SIG-M5 (cell line): Measurements from ENCODE around the gene OLFM1.
"Not testable (repeated sequence)": the region's sequence is repeated elsewhere in the genome, so short reads cannot be mapped to it uniquely, and the experiment has no call there.

Source experiments
- DNase-seq: peaks from one replicate; lab custom pipeline; 2025; lab: John Stamatoyannopoulos, UW

The OLFM1 gene

DNA sequence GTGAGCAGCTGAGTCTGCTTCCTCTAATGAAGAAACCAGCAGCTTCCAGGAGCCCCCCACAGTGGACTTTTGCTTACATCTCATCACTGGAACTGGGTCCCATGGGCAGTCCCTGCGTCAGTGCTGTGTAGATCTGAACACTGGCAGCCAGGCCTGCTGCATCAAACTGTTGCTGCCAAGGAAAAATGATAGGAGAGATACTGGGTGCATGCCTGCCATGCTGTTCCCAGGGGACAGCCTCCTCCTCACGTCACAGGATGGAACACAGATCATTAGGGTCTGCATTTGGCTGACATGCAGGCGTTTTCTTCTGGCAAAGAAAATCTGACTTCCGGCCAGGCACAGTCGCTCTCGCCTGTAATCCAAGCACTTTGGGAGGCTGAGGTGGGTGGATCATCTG is 67.9 kb downstream of the OLFM1 start:
- DNase-seq: no peak

- DNase-seq: no peak
Measured at GRCh38 chr9:135156525-135157510, 69.3 kb downstream of the OLFM1 start.

- no peak for DNase-seq
Measured at GRCh38 chr9:135157856-135158563, 70.5 kb downstream of the OLFM1 start.

DNA sequence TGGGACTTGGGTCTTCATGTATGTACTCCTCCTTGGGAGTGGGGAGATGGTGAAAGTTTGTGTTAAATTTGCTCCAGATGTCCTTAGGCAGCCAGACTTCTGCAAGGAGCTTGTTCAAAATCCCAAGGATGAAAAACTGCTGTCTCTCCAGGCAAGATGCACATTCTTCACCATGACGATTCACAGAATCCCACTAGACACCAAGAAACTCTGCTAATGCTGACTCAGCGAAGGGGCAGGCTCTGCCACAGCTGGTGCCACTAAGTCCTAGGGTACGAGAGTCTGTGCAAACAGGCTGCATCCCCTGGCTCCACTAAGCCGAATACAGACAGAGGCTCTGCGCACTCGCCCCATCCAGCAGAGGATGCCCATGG is 71.1 kb downstream of the OLFM1 start:
- no peak for DNase-seq

DNA sequence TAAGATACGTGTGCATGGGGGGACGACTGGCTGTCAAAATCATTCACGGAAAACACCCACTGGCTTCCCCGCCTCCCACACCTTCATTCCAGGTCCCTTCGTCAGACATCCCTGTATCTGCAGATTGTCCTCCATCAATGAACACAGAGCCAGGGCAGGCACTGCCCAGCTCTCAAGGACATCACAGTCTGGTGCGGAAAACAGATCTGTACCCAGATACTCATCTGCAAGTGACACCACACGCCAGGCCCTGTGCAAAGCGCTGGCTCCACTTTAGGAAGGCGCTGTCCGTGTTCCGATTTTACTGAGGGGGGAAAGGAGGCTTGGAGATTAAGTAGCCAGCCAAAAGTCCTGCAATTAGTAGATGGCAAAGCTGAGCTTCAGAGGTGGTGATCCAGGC is 72.3 kb downstream of the OLFM1 start:
- no peak for DNase-seq

DNA sequence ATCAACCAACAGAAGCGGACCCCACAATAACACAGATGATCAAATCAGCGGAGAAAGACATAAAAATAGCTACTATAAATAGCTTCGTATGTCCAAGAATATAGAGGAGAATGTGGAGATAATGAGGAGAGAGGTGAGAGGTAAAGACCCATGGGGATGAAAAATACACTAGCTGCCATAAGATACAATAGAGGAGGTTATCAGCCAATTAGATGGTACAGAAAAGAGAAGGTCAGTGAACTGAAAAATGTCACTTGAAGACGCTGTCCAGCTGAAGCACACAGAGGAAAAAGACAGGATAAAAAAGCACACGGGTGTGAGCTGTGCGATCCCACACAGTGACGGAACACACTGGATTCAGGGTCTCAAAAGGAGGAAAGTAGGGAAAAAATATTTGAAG is 73.4 kb downstream of the OLFM1 start:
- DNase-seq: no peak

- DNase-seq: not testable (repeated sequence)
Measured at GRCh38 chr9:135162599-135162998, 75.1 kb downstream of the OLFM1 start.

GRCh38 chr9:135163023-135163780 is 75.7 kb downstream of the OLFM1 start:
- DNase-seq: no peak

GRCh38 chr9:135164036-135164435 is 76.6 kb downstream of the OLFM1 start:
- no peak for DNase-seq

DNA sequence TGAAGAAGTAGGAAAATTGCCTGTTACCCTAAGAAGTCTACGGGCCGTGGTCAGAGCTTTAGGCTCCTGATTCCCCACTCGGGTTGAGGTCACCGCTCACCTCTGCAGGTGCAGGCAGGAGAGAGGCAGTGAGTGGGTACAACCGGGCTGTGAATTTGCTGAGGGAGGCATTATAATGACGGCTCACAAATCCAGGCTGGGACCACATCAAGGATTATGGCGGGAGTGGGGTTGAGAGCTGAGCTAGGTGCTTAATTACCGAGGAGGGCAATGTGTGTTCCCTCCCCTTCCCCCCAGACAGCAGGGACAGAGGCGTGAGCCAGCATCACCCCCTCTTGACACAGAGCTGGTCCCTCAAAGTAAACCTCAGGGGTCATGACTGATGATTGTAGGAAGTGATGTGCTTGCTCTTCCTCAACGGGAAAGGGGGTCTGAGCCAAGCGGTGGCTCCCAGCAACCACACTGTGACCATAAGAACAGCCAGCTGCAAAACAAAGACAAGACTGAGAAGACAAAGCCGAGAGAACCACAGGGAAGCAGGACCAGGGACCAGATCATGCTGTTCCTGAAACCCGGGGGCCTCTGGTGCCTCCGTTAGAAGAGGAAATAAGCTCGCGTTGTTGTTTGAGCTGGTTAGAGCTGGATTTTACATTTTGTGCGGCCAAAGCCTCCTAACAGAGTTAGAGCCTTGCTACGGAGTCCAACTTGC is 77.7 kb downstream of the OLFM1 start:
- DNase-seq: no peak

DNA sequence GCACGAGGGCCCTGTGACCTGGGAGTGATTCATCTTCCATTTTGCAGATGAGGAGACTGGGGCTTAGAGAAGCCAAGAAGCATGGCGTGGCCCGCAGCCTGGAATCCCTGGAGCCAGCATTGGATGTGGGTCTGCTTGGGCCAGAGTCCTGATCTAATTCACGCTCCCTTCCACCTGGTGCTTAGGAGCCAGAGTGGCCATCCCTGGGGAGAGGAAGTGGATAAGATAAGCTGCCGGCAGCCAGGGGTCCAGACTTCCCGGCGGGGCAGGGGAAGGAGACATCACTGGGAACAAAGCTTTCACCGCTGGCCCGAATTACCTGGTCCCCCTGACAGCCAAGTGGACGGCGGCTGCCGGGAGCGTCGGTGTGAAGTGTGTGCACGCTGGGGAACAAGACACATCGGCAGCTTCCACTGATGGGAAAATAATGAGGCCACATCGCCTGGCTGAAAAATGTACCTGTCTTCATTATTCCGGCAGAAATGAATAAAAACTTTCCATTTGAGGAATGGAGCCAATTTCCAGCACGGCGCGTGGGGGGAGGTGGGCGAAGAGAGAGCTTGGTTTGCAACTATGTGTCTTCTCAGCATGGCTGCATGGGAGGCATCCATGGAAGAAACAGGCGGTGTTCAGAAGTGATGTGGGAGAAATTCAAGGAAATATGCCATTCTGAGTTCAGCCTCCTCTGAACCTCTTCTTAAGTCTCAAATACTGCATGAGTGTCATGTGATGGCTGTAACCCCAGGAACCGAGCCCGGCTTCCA is 78.5 kb downstream of the OLFM1 start:
- DNase-seq: no peak

GRCh38 chr9:135166565-135166964 is 79.1 kb downstream of the OLFM1 start:
- no peak for DNase-seq

DNA sequence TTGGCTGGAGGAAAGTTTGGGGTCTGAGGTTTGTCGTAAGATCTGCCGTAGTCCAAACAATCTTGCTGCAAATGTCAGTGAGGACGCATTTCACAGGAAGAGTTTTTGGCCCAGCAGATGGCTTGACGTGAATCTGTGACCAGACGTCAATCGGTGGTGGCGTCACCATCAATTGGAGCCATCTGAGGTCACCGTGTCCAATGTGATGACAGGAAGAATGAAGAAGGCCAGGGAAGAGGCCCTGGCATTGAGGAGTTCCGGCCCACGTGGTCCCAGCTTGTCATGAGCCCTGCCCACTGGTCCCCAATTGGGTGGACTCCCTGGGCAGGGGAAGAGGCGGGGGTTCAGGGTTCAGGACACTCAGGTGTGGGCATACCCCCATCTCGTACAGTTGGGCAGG is 79.9 kb downstream of the OLFM1 start:
- no peak for DNase-seq

GRCh38 chr9:135167849-135168655 is 80.6 kb downstream of the OLFM1 start:
- DNase-seq: no peak

DNA sequence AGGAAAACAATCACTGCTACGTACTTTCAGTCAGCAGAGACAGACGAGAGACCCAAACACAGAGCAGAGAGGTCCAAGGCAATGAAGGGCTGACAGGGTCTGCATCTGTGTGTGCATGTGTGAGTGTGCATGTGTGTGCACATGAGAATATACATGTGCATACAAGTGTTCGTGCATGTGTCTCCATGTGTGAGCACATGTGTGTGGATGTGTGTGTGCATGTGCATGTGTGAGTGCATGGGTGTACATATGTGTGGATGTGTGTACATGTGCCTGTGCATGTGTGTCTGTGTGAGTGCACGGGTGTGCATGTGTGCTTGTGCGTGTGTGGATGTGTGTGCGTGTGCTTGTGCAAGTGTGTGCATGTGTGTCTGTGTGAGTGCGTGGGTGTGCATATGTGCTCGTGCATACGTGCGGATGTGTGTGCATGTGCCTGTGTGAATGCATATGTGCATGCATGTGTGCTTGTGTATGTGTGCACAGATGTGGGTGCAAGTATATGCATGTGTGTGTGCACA is 82.3 kb downstream of the OLFM1 start:
- no peak for DNase-seq

DNA sequence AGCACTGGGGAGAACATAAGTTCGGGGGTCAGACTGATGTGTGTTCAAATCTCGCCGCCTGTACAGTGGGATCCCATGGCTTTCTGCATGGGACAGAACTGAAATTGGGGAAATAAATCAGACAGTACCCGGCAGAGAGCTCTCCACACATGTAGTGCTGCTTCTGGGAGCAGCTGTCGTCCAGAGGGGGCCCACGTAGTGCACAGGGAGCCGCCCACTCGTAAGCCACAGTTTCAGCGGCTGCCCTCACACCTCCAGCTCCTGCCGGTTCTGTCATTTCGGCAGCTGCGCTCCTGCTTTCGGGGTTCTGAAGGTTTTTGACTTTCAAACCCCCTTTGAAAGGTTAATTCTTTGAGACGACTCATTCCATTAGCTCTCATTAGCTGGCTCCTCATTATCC is 83.1 kb downstream of the OLFM1 start:
- DNase-seq: no peak
